DMS153 treated with DMSO at 0.1 percent for 48 hours (cell line): Measurements from ENCODE around the gene ARHGEF12.

Experiments used
- DNase-seq: peaks from one replicate; lab custom pipeline; 2025; ENCODE audit not compliant: unreplicated experiment; lab: John Stamatoyannopoulos, UW

The ARHGEF12 gene, protein sequence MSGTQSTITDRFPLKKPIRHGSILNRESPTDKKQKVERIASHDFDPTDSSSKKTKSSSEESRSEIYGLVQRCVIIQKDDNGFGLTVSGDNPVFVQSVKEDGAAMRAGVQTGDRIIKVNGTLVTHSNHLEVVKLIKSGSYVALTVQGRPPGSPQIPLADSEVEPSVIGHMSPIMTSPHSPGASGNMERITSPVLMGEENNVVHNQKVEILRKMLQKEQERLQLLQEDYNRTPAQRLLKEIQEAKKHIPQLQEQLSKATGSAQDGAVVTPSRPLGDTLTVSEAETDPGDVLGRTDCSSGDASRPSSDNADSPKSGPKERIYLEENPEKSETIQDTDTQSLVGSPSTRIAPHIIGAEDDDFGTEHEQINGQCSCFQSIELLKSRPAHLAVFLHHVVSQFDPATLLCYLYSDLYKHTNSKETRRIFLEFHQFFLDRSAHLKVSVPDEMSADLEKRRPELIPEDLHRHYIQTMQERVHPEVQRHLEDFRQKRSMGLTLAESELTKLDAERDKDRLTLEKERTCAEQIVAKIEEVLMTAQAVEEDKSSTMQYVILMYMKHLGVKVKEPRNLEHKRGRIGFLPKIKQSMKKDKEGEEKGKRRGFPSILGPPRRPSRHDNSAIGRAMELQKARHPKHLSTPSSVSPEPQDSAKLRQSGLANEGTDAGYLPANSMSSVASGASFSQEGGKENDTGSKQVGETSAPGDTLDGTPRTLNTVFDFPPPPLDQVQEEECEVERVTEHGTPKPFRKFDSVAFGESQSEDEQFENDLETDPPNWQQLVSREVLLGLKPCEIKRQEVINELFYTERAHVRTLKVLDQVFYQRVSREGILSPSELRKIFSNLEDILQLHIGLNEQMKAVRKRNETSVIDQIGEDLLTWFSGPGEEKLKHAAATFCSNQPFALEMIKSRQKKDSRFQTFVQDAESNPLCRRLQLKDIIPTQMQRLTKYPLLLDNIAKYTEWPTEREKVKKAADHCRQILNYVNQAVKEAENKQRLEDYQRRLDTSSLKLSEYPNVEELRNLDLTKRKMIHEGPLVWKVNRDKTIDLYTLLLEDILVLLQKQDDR (N-terminal part only)

GRCh38 chr11:120335908-120336640 is at the start of gene ARHGEF12:
Gene ARHGEF12, plus strand, starts transcription at chr11:120336413. Its CDS starts 831 bp downstream, at chr11:120337244.
- DNase-seq, result peak; percentile 69

DNA sequence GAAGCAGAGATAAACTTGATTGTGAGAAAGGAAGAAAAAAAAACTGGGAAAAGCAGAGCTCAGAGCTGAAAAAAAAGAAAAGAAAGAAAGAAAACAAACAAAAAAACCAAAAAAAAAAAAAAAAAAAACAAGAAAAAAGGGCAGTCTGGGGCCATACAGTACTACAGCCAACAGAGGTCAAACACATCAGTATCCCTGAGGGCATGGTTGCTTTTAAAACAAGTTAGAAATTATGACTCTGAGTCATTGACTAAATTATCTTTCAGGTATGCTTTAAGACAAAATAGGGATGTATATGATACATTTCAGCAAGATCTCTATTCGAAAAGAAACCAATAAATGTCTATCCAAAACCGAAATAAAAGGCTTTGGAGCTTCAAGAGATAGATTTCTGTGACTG is 48.2 kb upstream of the ARHGEF12 start:
- DNase-seq, result no peak

GRCh38 chr11:120289426-120289825 is 46.8 kb upstream of the ARHGEF12 start:
- no peak for DNase-seq

- DNase-seq, result no peak
These were observed 45.3 kb upstream of the ARHGEF12 start for GRCh38 chr11:120290956-120291355.

- no peak for DNase-seq
These were observed 43.0 kb upstream of the ARHGEF12 start for GRCh38 chr11:120293038-120293800.

DNA sequence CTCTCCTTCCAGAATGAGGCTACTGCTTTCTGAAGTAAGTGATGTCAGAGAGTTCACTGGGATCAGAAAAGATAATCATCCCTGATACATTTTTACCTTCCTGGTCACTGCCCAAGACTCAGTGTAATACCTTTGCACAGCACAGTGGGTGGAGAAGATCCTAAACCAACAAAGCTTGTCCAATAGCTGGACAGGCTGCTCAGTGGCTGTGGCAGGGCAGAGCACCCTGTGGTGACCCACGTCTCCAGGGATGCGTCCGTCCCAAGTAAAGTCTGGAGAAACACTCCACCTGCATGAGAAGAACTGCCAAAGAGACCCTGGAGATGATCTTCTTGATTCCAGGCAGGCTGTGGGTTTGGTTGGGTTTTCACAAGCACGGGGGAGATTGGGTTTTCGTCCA is 42.1 kb upstream of the ARHGEF12 start:
- DNase-seq, result no peak

GRCh38 chr11:120295099-120295498 is 41.1 kb upstream of the ARHGEF12 start:
- DNase-seq, result no peak

DNA sequence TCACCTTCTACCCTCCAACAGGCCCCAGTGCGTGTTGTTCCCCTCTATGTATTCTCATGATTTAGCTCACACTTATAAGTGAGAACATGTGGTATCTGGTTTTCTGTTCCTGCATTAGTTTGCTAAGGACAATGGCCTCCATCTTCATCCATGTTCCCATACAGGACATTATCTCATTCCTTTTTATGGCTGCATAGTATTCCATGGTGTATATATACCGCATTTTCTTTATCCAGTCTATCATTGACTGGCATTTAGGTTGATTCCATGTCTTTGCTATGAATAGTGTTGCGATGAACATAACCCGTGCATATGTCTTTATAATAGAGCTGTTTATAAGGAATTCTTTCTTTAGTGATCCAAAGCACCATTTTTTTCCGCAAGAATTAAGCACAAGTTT is 39.7 kb upstream of the ARHGEF12 start:
- no peak for DNase-seq

DNA sequence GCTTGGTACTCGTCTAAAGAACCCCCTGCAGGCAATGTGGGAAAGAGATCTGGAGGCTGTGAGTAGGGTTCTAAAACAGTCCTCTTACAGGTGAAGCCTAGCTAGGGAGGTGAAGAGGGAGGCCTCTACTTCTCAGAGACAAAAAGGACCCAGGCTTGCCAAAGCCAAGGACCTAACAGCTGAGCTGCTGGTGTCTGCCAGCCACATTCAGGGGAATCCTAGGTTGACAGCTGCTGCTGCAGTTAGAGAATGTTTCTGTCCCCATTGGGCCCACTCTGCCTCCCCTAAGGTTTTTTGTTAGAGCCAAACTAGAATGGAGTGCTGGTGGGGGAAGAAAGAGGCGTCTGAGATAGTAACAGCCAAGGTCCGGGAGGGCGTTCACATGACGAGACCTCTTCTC is 37.8 kb upstream of the ARHGEF12 start:
- no peak for DNase-seq

DNA sequence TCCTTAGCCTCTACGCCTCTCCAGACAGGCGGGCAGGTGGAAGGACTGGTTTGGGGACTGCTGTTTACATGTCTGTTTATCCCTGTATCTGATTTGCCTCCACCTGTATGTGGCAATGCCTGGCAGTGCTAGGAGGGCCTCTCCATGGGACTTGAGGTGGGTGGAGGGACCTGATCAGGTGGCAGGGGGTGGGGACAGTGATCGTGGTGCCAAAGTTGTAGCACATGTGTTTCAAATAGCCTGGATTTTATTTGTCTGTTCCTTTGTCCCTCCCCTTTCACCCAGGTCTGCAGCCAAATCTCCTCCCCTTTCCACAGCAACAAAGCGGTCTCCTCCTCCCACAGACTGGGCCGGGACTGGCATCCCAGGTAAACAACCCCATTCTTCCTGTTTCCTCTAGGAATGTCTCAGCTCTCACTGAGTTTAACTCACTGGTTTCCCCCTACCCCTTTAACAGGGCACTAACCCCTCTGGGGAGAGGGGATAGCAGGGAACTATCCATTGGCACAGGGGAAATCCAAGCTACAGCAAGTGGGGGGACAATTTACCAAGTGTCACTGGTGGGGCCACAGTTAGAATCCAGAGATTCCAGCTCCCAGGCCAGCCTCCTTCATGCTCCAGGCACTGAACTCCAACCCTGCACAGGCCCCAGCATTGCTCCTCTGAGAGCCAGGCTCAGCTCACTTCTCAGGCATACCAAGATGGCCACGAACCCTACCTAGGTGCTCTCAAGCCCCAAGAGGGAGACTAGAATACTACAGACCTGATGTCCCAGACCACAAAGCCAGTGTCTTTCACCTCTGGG is 34.0 kb upstream of the ARHGEF12 start:
- no peak for DNase-seq

- DNase-seq, result peak; percentile 56
These were observed 33.1 kb upstream of the ARHGEF12 start for GRCh38 chr11:120303004-120303637.

GRCh38 chr11:120304526-120304925 is 31.7 kb upstream of the ARHGEF12 start:
- DNase-seq, result no peak

- no peak for DNase-seq
These were observed 30.9 kb upstream of the ARHGEF12 start for GRCh38 chr11:120305286-120305685.

DNA sequence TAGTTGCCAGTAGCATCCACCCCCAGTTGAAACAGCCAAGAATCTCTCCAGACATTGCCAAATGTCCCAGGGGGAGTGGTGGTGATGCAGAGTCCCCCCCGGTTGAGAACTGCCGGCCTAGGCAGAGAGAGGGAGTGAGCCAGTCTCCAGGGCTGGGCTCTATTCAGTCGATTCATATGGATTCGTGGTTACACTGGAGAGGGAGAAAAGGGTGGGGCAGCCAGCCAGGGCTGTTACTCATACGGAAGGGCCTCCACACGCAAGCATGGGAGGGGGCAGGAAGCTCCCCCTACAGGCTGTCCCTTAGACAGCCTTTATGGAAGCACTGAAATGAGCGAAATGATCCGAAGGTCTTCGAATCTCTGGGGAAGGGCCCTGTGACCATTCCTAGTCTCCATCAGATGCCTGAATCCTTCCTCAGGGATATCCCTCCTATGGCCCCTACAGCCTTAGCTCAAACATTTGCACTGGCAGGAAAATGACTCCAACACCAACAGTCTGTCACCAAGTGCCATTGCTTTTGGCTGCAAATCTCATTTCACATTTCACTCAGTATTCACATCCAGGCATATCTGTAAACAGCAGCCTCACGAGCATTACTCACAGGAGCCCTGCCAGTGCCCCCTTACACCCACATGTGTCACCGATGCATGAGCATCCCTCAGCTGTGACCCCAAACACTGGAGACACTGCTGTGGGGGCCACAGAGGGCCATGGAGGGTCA is 29.5 kb upstream of the ARHGEF12 start:
- DNase-seq, result no peak

DNA sequence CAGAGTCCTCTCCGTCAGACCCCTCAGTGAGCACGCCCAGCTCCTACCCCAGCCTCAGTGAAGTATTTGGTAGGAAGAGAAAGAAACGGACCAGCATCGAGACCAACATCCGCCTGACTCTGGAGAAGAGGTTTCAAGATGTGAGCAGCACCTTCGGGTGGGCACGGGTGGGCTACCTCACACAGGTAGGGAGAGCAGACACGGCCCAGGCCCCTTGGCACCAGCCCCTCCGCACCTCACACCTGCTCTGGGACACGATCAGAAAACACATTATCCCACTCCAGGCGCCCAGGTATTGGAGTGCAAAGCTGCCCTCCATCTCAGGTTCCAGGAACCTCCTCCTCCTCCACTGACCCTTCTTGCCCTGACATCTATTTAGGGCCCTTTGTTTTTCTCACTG is 28.7 kb upstream of the ARHGEF12 start:
- DNase-seq, result no peak

DNA sequence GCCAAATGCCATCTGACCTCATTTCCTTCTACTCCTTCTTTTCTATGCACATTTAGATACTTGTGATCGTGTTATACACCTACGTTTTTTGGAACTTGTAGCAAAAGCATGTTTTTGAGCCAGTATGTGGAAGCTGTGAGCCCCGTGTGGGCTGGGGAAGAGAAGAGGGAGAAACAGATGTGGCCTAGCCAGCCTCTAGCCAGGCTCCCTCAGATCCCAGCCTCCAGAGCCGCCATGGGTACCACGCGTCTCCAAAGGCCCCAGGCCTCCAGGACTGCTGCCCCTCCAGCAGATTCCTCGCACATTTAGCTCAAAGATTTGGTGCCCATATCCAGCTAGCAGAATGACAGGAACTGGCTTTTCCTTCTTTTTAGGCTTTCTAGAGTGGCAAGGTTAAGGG is 28.1 kb upstream of the ARHGEF12 start:
- DNase-seq, result no peak

GRCh38 chr11:120310870-120311269 is 25.3 kb upstream of the ARHGEF12 start:
- DNase-seq, result no peak

GRCh38 chr11:120314861-120315260 is 21.4 kb upstream of the ARHGEF12 start:
- no peak for DNase-seq
